Measurements from ENCODE around the gene SDF4.

The SDF4 gene

DNA sequence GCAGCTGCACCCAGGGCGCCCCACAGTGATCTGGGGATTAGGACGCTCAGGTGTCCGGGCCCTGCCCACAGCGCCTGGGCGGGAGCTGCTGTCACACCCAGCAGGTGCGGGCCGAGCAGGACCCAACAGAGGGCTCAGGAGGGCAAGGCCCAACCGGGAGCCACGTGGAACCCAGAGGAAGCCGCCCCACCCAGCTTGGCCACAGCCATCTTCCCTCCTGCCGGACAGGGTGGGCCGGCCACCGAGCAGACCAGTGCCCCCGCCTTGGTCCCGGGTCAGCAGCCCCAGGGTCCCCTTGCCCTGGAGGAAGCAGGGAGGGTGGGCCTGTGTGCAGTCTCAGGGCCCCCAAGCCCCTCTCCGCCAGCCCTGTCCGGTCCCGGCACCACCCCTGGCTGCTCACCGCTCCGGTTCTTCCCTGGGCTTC is 64.4 kb downstream of the SDF4 start:
- no peak for DNase-seq (ENCODE audit: low read depth in 2 of 2)
